HG03565 (cell line): ENCODE results near the gene IL1A.

Experiments
- ATAC-seq: cut with Tn5 transposase; IDR thresholded peaks from one replicate; pipeline ENCODE4 v1.9.1; 2021; ENCODE audit warnings: mild to moderate bottlenecking, moderate library complexity; ENCODE audit not compliant: unreplicated experiment

The IL1A gene

DNA sequence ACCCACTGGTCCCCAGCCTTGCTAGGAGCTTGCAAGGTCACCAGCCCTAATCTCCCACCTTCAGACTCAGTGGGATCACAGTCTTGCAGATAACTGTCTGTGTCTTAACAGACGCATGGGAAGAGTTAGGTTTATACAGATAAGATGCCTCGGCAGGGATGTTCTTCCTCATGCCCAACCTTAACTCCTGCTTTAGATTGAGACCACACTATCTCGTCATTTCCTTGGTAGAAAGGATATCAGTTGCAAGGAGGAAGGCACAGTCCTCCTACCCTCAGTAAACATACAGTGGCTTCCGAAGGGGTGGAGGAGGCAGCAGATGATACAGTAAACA, 56.3 kb downstream of the IL1A start:
- ATAC-seq: no peak

GRCh38 chr2:112727276-112728028, 56.8 kb downstream of the IL1A start:
- no peak for ATAC-seq

DNA sequence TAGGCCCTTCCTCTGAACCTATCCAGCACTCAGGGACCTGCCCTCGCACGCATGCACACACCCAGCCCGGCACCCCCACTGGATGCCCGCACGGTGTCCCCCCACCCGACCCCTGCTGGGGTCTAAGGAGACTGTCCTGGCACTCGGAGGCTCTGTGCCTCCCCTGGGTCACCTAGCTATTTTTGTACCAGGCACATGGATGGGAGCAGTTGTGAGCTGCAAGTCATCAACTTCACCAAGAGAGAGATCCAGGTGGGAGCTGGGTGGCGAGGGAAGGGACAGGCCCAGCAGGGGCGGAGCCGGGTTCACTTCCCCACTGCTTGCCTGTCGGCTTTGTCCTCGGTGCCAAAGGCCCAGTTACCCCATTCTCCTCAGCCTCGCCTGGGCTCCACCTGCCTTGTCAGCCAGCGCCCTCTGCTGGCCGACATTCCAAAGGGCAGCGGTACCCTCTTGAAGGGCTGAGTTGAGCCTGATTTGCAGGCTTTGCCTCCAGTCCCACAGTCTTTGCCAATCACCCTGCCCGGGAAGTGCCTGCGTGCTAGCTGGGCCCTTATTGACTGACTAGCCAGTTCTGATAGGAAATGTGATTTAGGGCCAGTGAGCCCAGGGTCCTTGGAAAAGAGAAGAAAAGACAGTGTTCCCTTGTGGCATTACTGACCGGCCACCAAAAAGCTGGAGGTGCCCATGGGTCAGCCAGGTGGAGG, 57.7 kb downstream of the IL1A start:
- ATAC-seq: peak; percentile 69

GRCh38 chr2:112725545-112726457, 58.5 kb downstream of the IL1A start:
- peak; percentile 53 for ATAC-seq

DNA sequence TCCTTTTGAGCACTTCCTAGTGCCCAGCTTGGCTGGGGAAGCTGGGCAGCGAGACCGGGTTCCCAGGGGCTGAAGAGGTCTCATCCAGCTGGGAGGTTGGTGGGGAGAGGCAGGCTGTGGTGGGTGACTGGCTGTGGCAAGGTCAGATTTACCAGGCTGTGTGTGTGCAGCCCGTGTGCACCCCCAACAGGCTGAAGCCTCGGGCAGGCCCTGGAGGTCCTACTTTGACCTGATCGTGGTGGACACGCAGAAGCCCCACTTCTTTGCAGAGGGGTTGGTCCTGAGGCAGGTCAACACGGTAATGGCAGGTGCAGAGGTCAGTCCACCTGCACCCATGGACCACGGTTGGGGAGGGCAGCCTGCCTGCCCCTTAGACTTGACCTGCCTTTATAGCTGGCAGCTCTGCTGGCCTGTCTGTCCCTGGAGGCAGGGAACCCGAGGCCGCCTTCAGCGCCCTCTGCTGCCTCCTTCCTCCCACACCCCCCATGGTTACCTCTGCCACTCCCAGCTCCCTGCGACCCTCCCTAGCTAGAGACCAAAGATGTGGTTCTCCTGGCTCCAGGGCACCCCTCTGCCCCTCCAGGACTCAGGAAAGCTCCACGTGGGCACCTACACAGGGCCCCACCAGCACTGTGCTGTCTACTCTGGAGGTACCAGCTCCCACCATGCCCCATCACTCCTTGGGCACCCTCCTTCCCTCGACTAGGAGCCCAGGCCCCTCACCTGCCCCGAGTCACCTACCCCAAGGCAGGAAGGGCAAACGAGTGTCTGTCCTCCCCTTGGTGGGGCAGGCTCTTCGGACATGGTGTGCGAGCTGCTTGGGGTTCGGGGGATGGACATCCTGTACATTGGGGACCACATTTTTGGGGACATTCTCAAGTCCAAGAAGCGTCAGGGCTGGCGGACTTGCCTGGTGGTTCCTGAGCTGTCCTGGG, 59.4 kb downstream of the IL1A start:
- ATAC-seq: no peak

DNA sequence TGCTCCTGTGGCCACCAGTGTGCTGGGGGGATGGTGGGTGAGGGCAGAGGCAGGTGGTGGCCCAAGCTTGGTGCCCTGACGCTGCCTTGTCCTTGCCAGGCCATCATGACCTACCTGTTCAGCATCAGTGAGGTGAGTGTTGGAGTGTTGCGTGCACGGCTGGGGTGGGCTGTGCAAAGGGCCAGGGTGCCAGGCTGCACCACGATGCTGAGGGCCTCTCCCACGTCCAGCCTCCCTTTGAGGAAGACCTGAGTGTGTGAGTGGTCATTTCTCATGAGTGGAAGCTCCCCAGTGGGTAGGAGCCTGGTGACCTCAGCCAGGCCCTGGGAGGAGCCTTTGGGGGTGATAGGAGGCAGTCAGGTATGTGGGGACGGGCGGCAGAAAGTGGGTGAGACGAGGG, 60.3 kb downstream of the IL1A start:
- ATAC-seq: no peak
